HL-60 (cell line): ENCODE data around the gene MTCL1.

ENCODE experiments used
- DNase-seq, 2 experiments: peaks; one replicate each; pipeline ENCODE4 v3.0.0-alpha.2; 2010 to 2020; ENCODE audit warnings: low read depth in 1 of 2, low spot score in 1 of 2
- H3K27ac ChIP-seq: fragments of 250-450 bp; sonication (Bioruptor Pico); replicated peaks from 2 replicates; pipeline ENCODE4 v1.5.1; 2020; ENCODE audit warnings: mild to moderate bottlenecking, moderate library complexity
- H3K27me3 ChIP-seq: fragments of 250-450 bp; sonication (Bioruptor Pico); 2 replicates; pipeline ENCODE4 v1.5.1; 2021; ENCODE audit warnings: mild to moderate bottlenecking, moderate library complexity; ENCODE audit not compliant: insufficient read depth, poor library complexity, severe bottlenecking
- H3K4me3 ChIP-seq: replicated peaks from 2 replicates; pipeline ENCODE4 v1.5.1; 2011; ENCODE audit warnings: mild to moderate bottlenecking, control low read depth, low read length; ENCODE audit not compliant: insufficient read depth
- CTCF ChIP-seq: IDR thresholded peaks from one replicate; pipeline ENCODE4 v1.5.1; 2011; ENCODE audit warnings: low read length, control low read depth, inconsistent platforms; ENCODE audit not compliant: insufficient read depth
- GABPA ChIP-seq: IDR thresholded peaks from 2 replicates; pipeline ENCODE4 v1.6.1; 2012; ENCODE audit warnings: low read depth
- POLR2AphosphoS5 ChIP-seq: IDR thresholded peaks from 2 replicates; pipeline ENCODE4 v1.6.1; 2012; ENCODE audit warnings: low read depth
- SPI1 ChIP-seq: IDR thresholded peaks from 2 replicates; pipeline ENCODE4 v1.6.1; 2012; ENCODE audit warnings: low read depth, mild to moderate bottlenecking, borderline replicate concordance
- TF ChIP-seq, protein P1 (sequence below): IDR thresholded peaks from 2 replicates; pipeline ENCODE4 v1.6.1; 2012; ENCODE audit warnings: low read depth; ENCODE audit not compliant: insufficient replicate concordance

The MTCL1 gene

GRCh38 chr18:8667846-8668245 lies 37.5 kb upstream of the MTCL1 start:
- Histone ChIP-seq H3K27ac (no peak overlapping the region), H3K4me3 (no peak overlapping the region), H3K27me3 (peaks cover 3% of the 10 kb centered on the region)
- DNase-seq, result no peak
- TF ChIP-seq, protein P1, sequence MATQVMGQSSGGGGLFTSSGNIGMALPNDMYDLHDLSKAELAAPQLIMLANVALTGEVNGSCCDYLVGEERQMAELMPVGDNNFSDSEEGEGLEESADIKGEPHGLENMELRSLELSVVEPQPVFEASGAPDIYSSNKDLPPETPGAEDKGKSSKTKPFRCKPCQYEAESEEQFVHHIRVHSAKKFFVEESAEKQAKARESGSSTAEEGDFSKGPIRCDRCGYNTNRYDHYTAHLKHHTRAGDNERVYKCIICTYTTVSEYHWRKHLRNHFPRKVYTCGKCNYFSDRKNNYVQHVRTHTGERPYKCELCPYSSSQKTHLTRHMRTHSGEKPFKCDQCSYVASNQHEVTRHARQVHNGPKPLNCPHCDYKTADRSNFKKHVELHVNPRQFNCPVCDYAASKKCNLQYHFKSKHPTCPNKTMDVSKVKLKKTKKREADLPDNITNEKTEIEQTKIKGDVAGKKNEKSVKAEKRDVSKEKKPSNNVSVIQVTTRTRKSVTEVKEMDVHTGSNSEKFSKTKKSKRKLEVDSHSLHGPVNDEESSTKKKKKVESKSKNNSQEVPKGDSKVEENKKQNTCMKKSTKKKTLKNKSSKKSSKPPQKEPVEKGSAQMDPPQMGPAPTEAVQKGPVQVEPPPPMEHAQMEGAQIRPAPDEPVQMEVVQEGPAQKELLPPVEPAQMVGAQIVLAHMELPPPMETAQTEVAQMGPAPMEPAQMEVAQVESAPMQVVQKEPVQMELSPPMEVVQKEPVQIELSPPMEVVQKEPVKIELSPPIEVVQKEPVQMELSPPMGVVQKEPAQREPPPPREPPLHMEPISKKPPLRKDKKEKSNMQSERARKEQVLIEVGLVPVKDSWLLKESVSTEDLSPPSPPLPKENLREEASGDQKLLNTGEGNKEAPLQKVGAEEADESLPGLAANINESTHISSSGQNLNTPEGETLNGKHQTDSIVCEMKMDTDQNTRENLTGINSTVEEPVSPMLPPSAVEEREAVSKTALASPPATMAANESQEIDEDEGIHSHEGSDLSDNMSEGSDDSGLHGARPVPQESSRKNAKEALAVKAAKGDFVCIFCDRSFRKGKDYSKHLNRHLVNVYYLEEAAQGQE, result no peak
- no peak for TF ChIP-seq GABPA
- TF ChIP-seq CTCF, result no peak
- no peak for TF ChIP-seq SPI1
- no peak for TF ChIP-seq POLR2AphosphoS5

GRCh38 chr18:8668381-8668780 lies 37.0 kb upstream of the MTCL1 start:
- H3K4me3 ChIP-seq, result no peak overlapping the region
- no peak for TF ChIP-seq CTCF
- TF ChIP-seq SPI1, result no peak
- TF ChIP-seq, protein P1, result no peak
- no peak for TF ChIP-seq GABPA
- no peak for TF ChIP-seq POLR2AphosphoS5
- no peak overlapping the region for H3K27ac ChIP-seq
- peaks cover 4% of the 10 kb centered on the region for H3K27me3 ChIP-seq
- DNase-seq, result no peak

DNA sequence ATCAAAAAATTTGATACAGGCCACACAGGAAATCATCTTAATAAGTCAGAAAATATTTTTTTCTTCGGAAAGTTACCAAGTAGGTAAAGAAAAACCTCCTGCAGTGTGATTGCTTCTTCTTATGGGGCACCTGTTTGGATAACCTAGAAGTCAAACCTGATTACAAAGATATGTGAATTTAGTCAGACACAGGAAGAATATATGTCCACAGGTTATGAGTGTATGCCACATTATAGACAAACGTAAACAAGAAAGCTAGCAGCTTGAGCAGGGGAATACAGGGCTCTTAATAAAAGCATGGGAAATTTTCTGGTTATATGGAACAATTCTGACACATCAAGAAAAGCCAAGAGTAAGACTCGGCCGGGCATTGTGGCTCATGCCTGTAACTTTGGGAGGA lies 35.8 kb upstream of the MTCL1 start:
- Histone ChIP-seq H3K27ac (no peak overlapping the region), H3K27me3 (peaks cover 4% of the 10 kb centered on the region), H3K4me3 (no peak overlapping the region)
- no peak for DNase-seq
- TF ChIP-seq POLR2AphosphoS5 (no peak), SPI1 (no peak), CTCF (no peak)
- TF ChIP-seq, protein P1, result no peak
